Endothelial cell (in vitro differentiated cells): ENCODE measurements around the gene CBLB. TPM values are rescaled to one million over a fixed set of nuclear protein-coding genes. Genes with fewer than 3 reads are reported as not detected.

ENCODE experiments used
- DNase-seq: peaks from one replicate; pipeline ENCODE4 v3.0.0; 2021; ENCODE audit warnings: low spot score
- H3K27ac Mint-ChIP-seq: one replicate; pipeline ENCODE4 v1.8.0; 2021; ENCODE audit warnings: mixed read lengths, inconsistent platforms; ENCODE audit not compliant: unreplicated experiment
- H3K27me3 Mint-ChIP-seq: one replicate; pipeline ENCODE4 v1.8.0; 2021; ENCODE audit warnings: mild to moderate bottlenecking, moderate library complexity, mixed read lengths, inconsistent platforms; ENCODE audit not compliant: unreplicated experiment
- H3K36me3 Mint-ChIP-seq: one replicate; pipeline ENCODE4 v1.8.0; 2021; ENCODE audit warnings: mild to moderate bottlenecking, low read depth, mixed read lengths, inconsistent platforms; ENCODE audit not compliant: unreplicated experiment
- H3K4me1 Mint-ChIP-seq: one replicate; pipeline ENCODE4 v1.8.0; 2021; ENCODE audit warnings: mild to moderate bottlenecking, mixed read lengths, inconsistent platforms; ENCODE audit not compliant: unreplicated experiment
- H3K4me3 Mint-ChIP-seq: one replicate; pipeline ENCODE4 v1.8.0; 2021; ENCODE audit warnings: mild to moderate bottlenecking, mixed read lengths, inconsistent platforms; ENCODE audit not compliant: unreplicated experiment
- H3K9me3 Mint-ChIP-seq: one replicate; pipeline ENCODE4 v1.8.0; 2021; ENCODE audit warnings: mixed read lengths, inconsistent platforms; ENCODE audit not compliant: unreplicated experiment
- CTCF ChIP-seq: fragments of 200-600 bp; sonication (generic); IDR thresholded peaks from one replicate; pipeline ENCODE4 v1.5.0; 2021; ENCODE audit warnings: antibody characterized with exemption; ENCODE audit not compliant: unreplicated experiment
- total RNA-seq: library from RNA; stranded (reverse); fragmentation: NEBNext Ultra II Directional; extraction: Animal tissue kit (Norgen Biotek cat#: 25700); gene quantifications from one replicate; pipeline ENCODE4 v1.2.1, GENCODE V29; 2021; ENCODE audit not compliant: unreplicated experiment

Gene CBLB
- total RNA-seq, 1 donor from 2014 or later, result 62.0 TPM

- no peaks in the 10 kb centered on the region for H3K27me3 Mint-ChIP-seq
- peaks cover 29% of the 10 kb centered on the region for H3K4me1 Mint-ChIP-seq
- H3K36me3 Mint-ChIP-seq, result peaks cover 10% of the 10 kb centered on the region
- no peak overlapping the region for H3K4me3 Mint-ChIP-seq
- DNase-seq, result peak; percentile 22
- peak overlapping the region; percentile 61 for H3K27ac Mint-ChIP-seq
- no peak for TF ChIP-seq CTCF
- H3K9me3 Mint-ChIP-seq, result no peaks in the 10 kb centered on the region
These were observed 40.9 kb downstream of the CBLB start for GRCh38 chr3:105827959-105828358.

DNA sequence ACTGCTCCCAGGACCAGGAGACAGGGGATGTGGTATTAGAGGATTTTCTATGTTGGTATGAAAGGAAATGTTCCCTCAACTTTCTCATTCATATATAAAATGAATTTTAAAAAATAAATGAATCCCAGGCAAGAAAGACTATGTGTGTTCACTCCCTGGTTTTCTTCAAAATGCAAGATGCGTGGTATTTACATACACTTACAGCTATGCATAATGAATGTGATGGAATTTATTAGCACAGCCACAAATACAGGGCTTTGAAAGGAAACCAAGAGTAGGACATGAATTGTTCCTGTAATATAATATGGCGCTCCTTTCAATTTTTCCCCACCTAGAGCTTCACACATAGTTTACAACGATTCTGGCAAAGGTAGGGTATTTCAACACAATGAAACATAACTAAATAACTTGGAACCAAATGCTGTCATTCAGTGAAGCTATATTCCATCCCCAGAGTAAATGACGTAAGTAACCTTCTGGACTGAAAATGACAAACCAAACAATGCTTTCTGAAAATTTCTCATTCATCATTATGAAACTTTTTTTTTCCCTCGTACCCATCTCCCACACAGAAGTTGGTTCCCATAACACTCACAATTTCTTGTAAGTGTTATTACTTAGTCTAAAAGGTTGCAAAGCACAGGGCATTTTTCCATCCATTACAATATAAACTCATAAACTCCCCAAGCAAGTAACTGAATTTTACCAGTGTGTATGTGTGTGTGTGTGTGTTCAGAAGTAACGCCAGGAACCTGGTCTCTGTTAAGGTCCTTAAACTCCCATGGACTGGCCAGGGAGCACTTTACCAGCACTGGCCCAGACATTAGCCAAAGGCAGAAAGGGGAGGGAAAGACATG, 41.8 kb downstream of the CBLB start:
- peak overlapping the region; percentile 28 for H3K4me3 Mint-ChIP-seq
- DNase-seq, result no peak
- peaks cover 10% of the 10 kb centered on the region for H3K36me3 Mint-ChIP-seq
- H3K27me3 Mint-ChIP-seq, result no peaks in the 10 kb centered on the region
- peaks cover 34% of the 10 kb centered on the region for H3K4me1 Mint-ChIP-seq
- TF ChIP-seq CTCF, result no peak
- H3K9me3 Mint-ChIP-seq, result no peaks in the 10 kb centered on the region
- H3K27ac Mint-ChIP-seq, result peak overlapping the region; percentile 81

DNA sequence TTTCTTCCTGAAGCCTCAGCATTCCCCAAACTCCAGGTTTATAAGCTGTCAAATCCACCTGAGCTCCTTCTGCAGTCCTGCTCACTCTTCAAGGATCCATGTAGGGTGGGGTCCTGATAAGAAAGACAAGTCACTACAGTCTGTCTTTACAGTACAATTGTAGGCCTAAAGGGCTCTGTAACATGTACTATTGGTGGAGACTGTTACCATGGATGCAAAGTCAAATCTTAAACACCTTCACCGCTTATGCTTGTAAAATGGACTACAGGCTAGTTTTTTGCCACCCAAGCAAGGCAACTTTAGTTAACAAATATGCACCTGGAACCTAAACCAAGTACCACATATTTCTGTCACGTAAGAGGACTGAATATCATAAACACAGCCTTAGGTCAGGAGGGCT, 44.7 kb downstream of the CBLB start:
- Mint-ChIP-seq H3K4me3 (no peak overlapping the region), H3K27ac (no peak overlapping the region), H3K27me3 (no peaks in the 10 kb centered on the region), H3K9me3 (no peaks in the 10 kb centered on the region), H3K4me1 (peaks cover 27% of the 10 kb centered on the region), H3K36me3 (peaks cover 10% of the 10 kb centered on the region)
- no peak for TF ChIP-seq CTCF
- DNase-seq, result no peak

- Mint-ChIP-seq H3K27ac (no peak overlapping the region), H3K4me3 (no peak overlapping the region), H3K4me1 (peaks cover 24% of the 10 kb centered on the region), H3K9me3 (no peaks in the 10 kb centered on the region), H3K36me3 (peaks cover 10% of the 10 kb centered on the region), H3K27me3 (no peaks in the 10 kb centered on the region)
- no peak for DNase-seq
- no peak for TF ChIP-seq CTCF
These were observed 45.5 kb downstream of the CBLB start for GRCh38 chr3:105823149-105823867.
